Measurements from ENCODE around the gene IFITM10. TPM values are rescaled to one million over a fixed set of nuclear protein-coding genes. Genes with fewer than 3 reads are reported as not detected.
A peak's percentile ranks its signal among the peaks of the same experiment; 100 is the strongest.

The IFITM10 gene
- total and polyA plus RNA-seq, 2 experiments from 2014 or later: 0.41 to 1.6 TPM

GRCh38 chr11:1784761-1785650 is 34.6 kb upstream of the IFITM10 start:
- no peaks in the 10 kb centered on the region for H4K20me1 ChIP-seq (ENCODE audit: insufficient read depth)
- DNase-seq: no peak
- H3K36me3 ChIP-seq (ENCODE audit: low read depth): no peaks in the 10 kb centered on the region
- no peaks in the 10 kb centered on the region for H3K9me3 ChIP-seq (ENCODE audit: low read depth)
- no peak overlapping the region for H2AFZ ChIP-seq
- whole genome bisulfite sequencing, 2 experiments (ENCODE audit: low coverage in 1 of 2, low lambda C conversion rate in 2 of 2, missing lambda C conversion rate in 2 of 2): 62 to 72% methylated on average over 23 of the region's 23 CpGs
- no peaks in the 10 kb centered on the region for H3F3A ChIP-seq (ENCODE audit: insufficient read depth)
- H3K9ac ChIP-seq: no peak overlapping the region
- in situ Hi-C loops (cut with MboI): no loop called here
- peaks cover 12% of the 10 kb centered on the region for H3K27me3 ChIP-seq (replicated peaks; ENCODE audit: insufficient read depth)
- H3K79me2 ChIP-seq (ENCODE audit: insufficient read depth): no peaks in the 10 kb centered on the region
- no peak overlapping the region for H3K4me3 ChIP-seq
- no peaks in the 10 kb centered on the region for H3K9me2 ChIP-seq (ENCODE audit: insufficient read depth)
- H3K27ac ChIP-seq: no peak overlapping the region
- H3K4me1 ChIP-seq (ENCODE audit: insufficient read depth): no peaks in the 10 kb centered on the region
- TF ChIP-seq EZH2phosphoT487 (IDR thresholded peaks at IDR 0.05; ENCODE audit: insufficient read depth, low read depth): no peak
- TF ChIP-seq EZH2 (IDR thresholded peaks at IDR 0.05; ENCODE audit: insufficient read depth, poor library complexity, severe bottlenecking): no peak
- no peak overlapping the region for H3K4me2 ChIP-seq (ENCODE audit: unreplicated experiment)

GRCh38 chr11:1783725-1784529 is 33.5 kb upstream of the IFITM10 start:
- TF ChIP-seq EZH2phosphoT487 (IDR thresholded peaks at IDR 0.05; ENCODE audit: insufficient read depth, low read depth): no peak
- TF ChIP-seq EZH2 (IDR thresholded peaks at IDR 0.05; ENCODE audit: insufficient read depth, poor library complexity, severe bottlenecking): no peak
- H3K79me2 ChIP-seq (ENCODE audit: insufficient read depth): no peaks in the 10 kb centered on the region

GRCh38 chr11:1782831-1783724 is 32.7 kb upstream of the IFITM10 start:
- TF ChIP-seq EZH2 (IDR thresholded peaks at IDR 0.05; ENCODE audit: insufficient read depth, poor library complexity, severe bottlenecking): no peak
- no peak for TF ChIP-seq EZH2phosphoT487 (IDR thresholded peaks at IDR 0.05; ENCODE audit: insufficient read depth, low read depth)
- in situ Hi-C loops (cut with MboI): no loop called here
- Histone ChIP-seq H3K9me2 (ENCODE audit: insufficient read depth) (no peaks in the 10 kb centered on the region), H3K9me3 (ENCODE audit: low read depth) (no peaks in the 10 kb centered on the region), H2AFZ (no peak overlapping the region), H3K9ac (no peak overlapping the region), H3K4me2 (ENCODE audit: unreplicated experiment) (no peak overlapping the region), H3K27me3 (replicated peaks; ENCODE audit: insufficient read depth) (no peaks in the 10 kb centered on the region), H3K27ac (no peak overlapping the region), H4K20me1 (ENCODE audit: insufficient read depth) (no peaks in the 10 kb centered on the region), H3K79me2 (ENCODE audit: insufficient read depth) (no peaks in the 10 kb centered on the region), H3K4me3 (no peak overlapping the region), H3K4me1 (ENCODE audit: insufficient read depth) (no peaks in the 10 kb centered on the region), H3K36me3 (ENCODE audit: low read depth) (no peaks in the 10 kb centered on the region), H3F3A (ENCODE audit: insufficient read depth) (no peaks in the 10 kb centered on the region)
- 66 to 72% methylated on average over 20 of the region's 20 CpGs for WGBS, 2 experiments (ENCODE audit: low coverage in 1 of 2, low lambda C conversion rate in 2 of 2, missing lambda C conversion rate in 2 of 2)
- peak; percentile 17 for DNase-seq

More at GRCh38 chr11:1783725-1784529, 33.5 kb upstream of the IFITM10 start:
- DNase-seq: no peak
- 72 to 77% methylated on average over 19 to 24 of the region's 24 CpGs for WGBS, 2 experiments (ENCODE audit: low coverage in 1 of 2, low lambda C conversion rate in 2 of 2, missing lambda C conversion rate in 2 of 2)
- no peak overlapping the region for H3K4me3 ChIP-seq
- H2AFZ ChIP-seq: no peak overlapping the region
- H3K27me3 ChIP-seq (replicated peaks; ENCODE audit: insufficient read depth): 0 out of 2 replicates have a peak, but pooled peaks cover 3% of the 10 kb centered on the region
- no peaks in the 10 kb centered on the region for H3K4me1 ChIP-seq (ENCODE audit: insufficient read depth)
- H3K36me3 ChIP-seq (ENCODE audit: low read depth): no peaks in the 10 kb centered on the region
- no peaks in the 10 kb centered on the region for H4K20me1 ChIP-seq (ENCODE audit: insufficient read depth)
- H3K9me3 ChIP-seq (ENCODE audit: low read depth): no peaks in the 10 kb centered on the region
- H3F3A ChIP-seq (ENCODE audit: insufficient read depth): no peaks in the 10 kb centered on the region
- H3K9me2 ChIP-seq (ENCODE audit: insufficient read depth): no peaks in the 10 kb centered on the region
- H3K27ac ChIP-seq: no peak overlapping the region
- H3K4me2 ChIP-seq (ENCODE audit: unreplicated experiment): no peak overlapping the region
- no peak overlapping the region for H3K9ac ChIP-seq
- in situ Hi-C loops (cut with MboI): no loop called here

All from GM23248 (cell line).